GM10248 (cell line): Measurements from ENCODE around the gene CAMK2A.

Source experiments
- CTCF ChIA-PET: fragments of 300-600 bp; sonication (Branson Sonifier 250); formaldehyde crosslinking; extraction: SDS; loops from one replicate; lab custom pipeline; 2021; ENCODE audit warnings: antibody characterized with exemption; lab: Yijun Ruan, JAX
- POLR2A ChIA-PET: fragments of 350-650 bp; sonication (Branson Sonifier 250); formaldehyde crosslinking; extraction: SDS; loops from one replicate; lab custom pipeline; 2020; ENCODE audit warnings: antibody characterized with exemption; lab: Yijun Ruan, JAX
- DNase-seq: peaks from one replicate; pipeline ENCODE4 v3.0.0; 2012; ENCODE audit errors: extremely low spot score
- TF ChIP-seq, protein P1 (sequence below): IDR thresholded peaks from 2 replicates; pipeline ENCODE4 v1.5.1; 2012; ENCODE audit warnings: mild to moderate bottlenecking, low read depth; ENCODE audit errors: extremely low read depth, missing control alignments, control extremely low read depth

CAMK2A gene

GRCh38 chr5:150318613-150319483, 29.3 kb upstream of the CAMK2A start:
- DNase-seq = no peak
- TF ChIP-seq, protein P1, sequence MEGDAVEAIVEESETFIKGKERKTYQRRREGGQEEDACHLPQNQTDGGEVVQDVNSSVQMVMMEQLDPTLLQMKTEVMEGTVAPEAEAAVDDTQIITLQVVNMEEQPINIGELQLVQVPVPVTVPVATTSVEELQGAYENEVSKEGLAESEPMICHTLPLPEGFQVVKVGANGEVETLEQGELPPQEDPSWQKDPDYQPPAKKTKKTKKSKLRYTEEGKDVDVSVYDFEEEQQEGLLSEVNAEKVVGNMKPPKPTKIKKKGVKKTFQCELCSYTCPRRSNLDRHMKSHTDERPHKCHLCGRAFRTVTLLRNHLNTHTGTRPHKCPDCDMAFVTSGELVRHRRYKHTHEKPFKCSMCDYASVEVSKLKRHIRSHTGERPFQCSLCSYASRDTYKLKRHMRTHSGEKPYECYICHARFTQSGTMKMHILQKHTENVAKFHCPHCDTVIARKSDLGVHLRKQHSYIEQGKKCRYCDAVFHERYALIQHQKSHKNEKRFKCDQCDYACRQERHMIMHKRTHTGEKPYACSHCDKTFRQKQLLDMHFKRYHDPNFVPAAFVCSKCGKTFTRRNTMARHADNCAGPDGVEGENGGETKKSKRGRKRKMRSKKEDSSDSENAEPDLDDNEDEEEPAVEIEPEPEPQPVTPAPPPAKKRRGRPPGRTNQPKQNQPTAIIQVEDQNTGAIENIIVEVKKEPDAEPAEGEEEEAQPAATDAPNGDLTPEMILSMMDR = no peak
- ChIA-PET POLR2A (no interaction called here), CTCF (interaction anchor here (0.9 to 2.2 kb wide), 4 partner anchors 8 to 99 kb away, joined by 3 to 7 read pairs (median 4); no protein-coding TSS in a partner anchor)

DNA sequence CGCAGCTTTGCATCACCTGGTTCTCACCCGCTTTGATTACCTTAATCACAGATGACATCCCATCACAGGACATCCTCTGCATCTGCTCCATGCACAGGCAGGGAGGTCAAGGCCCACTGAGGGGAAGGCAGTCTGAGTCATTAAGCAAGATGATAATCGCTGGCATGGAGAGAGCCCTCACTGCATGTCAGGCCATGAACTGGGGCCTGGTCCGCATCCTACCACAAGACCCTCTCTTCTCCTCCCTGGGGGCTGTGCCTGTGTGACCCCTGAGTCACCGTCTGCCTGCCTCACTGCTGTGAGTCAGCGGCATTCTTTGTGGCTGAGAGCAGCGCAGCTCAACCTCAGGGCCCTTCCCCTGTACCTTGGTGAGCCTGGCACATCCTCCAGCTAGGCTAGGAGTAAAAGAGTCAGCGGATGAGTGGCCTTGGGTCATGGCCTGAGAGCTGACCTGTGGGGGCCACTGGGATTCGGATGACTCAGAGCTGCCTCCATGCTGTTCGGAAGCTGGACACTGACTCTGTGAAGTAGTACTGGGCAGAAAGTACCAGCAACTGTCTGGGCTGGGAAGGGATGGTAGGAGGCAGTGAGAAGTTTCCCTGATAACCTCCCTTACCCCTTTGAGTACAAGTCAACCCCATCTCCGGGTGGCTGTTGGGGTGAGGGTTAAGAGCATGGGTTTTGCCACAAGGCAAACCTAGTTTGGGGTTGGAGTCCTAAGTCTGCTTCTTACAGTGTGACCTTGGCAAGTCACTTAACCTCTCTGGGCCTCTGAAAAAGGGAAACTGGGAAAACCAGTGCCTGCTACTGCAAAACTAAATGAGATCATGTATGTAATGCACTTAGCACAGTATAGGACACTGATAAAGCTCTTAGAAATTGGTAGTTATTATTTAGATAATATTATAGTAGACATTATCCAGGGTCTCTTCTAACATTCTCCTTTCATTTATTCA, 27.8 kb upstream of the CAMK2A start:
- DNase-seq = no peak
- ChIA-PET POLR2A (no interaction called here), CTCF (interaction anchor here (1.2 to 1.6 kb wide), 2 partner anchors 15 to 21 kb away, joined by 3 read pairs; no protein-coding TSS in a partner anchor)
- TF ChIP-seq, protein P1 = no peak

DNA sequence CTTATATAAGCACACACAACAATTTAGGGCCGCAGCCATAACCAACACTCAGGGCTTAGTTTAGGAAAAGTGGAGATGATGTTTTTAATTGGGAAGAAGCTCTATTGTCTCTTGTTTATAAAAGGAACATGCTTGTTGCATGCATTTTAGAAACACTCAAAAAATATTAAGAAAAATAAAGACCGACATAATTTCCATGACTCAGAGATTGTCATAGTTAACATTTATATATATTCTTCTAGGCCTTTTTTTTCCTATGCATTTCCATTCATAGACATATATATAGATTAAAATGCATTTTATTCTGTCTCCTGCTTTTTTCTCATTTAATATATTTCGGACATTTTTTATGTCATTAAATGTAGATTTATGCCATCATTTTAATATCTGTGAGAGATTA, 26.7 kb upstream of the CAMK2A start:
- CTCF ChIA-PET = interaction anchor here (1.2 to 1.6 kb wide), 3 partner anchors 16 to 20 kb away, joined by 3 to 4 read pairs (median 3); no protein-coding TSS in a partner anchor
- POLR2A ChIA-PET = no interaction called here

DNA sequence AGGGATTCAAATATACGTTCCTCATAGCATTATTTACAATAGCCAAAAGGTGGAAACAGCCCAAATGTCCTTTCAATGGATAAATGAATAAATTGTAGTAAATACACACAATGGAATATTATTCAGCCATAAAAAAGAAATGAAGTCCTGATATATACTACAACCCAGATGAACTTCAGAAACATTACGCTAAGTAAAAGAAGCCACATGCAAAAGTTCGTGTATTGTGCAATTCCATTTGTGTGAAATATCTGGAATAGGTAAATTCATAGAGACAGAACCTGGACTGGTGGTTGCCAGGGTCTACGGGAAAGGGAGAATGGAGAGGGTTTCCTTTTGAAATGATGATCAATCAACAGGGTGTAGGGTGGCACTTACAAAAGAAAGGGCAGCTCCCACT, 25.7 kb upstream of the CAMK2A start:
- TF ChIP-seq, protein P1 = no peak
- DNase-seq = no peak
- ChIA-PET CTCF (interaction anchor here (1.5 kb wide), 1 partner anchor 15 kb away, joined by 4 read pairs; no protein-coding TSS in a partner anchor), POLR2A (no interaction called here)

More for the DNA sequence above, 26.7 kb upstream of the CAMK2A start:
- no peak for DNase-seq
- TF ChIP-seq, protein P1 = no peak

DNA sequence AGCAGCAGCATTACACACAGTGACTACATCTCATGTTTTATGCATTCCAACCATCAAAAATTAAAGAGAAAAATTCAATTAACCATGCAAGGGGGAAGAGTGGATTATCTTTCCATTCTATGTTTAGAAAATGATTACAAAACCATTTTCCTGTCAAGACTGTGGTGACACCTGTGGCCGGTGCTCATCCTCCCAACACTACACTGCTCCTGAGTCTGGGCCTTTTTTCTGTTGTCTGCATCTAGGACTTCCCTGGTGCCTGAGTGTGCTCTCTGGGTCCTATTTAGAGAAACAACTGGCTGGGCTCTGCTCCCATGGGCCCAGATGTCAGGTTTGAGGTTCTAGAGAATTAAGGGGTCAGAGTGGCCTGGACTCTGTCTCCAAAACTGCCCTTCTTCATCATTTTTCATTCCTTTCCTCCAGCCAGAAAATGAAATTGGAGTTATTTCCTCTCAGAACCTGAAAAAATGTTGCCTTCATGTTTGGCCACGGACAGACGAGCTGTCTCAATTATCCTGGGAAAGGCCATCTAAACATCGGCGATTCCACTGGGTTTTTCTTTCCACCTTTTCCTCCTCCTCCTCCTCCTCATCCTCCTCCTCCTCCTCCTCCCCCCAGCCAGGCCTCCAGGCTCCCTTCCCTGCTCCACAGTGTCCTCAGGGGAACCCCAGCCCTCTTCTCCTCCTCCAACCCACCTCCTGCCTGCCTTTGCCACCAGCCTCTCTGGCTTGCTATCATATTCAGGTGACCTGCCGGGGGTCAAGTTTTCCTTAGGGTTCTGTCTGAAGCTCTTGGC, 24.5 kb upstream of the CAMK2A start:
- ChIA-PET CTCF (no interaction called here), POLR2A (no interaction called here)

More for the DNA sequence above, 24.5 kb upstream of the CAMK2A start:
- TF ChIP-seq, protein P1 = no peak
- no peak for DNase-seq
